ENCODE results near the gene STPG3.

Gene STPG3

DNA sequence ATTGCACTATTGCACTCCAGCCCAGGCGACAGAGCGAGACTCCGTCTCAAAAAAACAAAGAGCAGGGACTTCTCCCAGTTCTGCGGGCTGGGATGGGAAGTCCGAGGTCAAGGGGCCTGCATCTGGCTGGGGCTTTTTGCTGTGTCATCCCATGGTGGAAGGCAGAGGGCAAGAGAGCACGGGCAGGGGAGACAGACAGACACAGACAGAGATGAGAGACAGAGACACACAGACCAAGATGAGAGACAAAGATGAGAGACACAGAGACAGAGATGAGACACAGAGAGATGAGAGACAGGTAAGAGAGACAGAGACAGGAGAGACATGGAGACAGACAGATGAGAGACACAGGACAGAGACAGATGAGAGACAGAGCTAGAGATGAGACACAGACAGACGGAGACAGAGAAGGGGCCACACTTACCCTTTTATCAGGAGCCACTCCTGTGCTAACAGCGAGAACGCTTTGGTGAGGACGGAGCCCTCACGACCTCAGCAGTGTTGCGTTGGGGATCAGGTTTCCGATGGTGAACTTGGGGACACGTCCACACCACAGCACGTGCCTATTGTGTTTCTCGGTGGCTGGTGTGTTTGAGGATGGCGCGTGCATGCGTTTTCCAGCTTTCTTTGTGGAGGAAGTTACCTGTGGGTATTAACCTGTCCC, 17.6 kb downstream of the STPG3 start:
- no peak for DNase-seq

DNA sequence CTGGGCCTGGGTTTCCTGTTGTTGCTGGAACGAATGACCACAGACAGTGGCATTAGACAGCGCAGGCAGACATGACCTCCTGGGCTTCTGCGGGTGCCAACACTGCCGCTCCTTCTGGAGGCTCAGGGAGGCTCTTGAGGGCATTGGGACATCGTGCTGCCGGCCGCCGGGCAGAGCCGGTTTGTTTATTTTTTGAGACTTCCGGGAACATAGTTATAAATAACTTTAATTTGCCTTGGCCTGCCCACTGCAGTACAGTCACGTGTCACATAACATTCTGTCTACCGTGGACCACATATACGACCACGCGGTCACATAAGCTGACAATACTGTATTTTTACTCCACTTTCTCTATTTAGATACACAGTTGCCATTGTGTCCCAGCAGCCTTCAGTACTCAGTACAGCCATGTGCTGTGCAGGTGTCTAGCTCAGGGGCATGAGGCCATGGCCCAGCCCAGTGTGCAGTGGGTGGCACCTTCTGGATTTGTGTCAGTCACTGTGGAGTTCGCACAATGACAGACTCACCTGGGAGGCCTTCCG, 18.2 kb downstream of the STPG3 start:
- no peak for DNase-seq

DNA sequence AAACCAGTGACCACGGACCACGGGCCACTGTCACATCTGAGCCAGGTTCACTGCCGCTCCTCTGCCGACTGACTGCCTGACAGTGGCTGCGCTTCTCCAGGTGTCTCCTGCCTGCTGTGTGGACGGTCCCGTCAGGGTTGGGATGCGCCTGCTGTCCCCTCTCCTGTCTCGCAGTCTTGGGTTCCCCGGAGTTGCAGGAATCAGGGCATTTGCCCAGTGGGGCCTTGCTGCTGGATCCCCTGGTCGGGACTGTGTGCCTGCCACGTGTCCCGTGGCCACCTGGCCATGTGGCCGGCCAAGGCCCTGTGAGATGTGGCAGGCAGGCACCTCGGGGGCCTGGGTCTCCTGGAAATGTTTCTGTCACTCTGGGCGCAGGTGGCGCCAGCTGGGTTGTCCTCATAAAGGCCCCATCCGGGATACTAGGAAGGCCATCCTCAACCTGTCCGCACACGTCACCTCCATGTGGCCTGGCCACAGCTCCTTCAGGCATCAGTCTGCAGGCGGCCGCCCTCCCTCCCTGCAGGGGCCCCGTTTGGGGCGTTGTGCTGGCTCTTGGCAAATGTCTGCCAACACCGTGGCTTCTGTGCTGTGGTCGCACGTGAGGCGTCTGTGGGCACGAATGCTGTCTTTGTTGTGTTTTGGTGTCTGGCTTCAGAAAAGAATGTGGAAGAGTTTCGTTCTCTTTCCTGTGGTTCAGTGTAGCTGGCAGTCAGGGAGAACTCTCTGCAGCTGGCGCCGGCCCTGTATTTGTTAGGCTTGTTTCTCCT, 20.0 kb downstream of the STPG3 start:
- no peak for DNase-seq

DNA sequence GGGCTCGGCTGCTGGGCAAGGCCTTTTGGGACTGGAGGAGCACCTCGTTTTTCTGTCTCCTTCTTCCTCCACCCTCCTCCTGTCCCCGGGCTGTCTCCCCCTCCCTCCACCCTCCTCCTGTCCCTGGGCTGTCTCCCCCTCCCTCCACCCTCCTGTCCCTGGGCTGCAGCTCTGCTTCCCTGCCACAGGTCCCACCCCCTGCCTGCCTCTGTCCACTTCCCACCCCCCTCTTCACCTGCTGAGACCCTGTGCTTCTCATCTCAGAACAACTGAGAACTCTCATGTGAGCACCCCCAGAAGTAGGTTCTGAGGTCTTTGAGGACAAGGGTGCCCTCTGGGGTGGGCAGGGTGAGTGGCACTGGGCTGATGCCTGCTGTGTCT, 20.6 kb downstream of the STPG3 start:
- no peak for DNase-seq

DNA sequence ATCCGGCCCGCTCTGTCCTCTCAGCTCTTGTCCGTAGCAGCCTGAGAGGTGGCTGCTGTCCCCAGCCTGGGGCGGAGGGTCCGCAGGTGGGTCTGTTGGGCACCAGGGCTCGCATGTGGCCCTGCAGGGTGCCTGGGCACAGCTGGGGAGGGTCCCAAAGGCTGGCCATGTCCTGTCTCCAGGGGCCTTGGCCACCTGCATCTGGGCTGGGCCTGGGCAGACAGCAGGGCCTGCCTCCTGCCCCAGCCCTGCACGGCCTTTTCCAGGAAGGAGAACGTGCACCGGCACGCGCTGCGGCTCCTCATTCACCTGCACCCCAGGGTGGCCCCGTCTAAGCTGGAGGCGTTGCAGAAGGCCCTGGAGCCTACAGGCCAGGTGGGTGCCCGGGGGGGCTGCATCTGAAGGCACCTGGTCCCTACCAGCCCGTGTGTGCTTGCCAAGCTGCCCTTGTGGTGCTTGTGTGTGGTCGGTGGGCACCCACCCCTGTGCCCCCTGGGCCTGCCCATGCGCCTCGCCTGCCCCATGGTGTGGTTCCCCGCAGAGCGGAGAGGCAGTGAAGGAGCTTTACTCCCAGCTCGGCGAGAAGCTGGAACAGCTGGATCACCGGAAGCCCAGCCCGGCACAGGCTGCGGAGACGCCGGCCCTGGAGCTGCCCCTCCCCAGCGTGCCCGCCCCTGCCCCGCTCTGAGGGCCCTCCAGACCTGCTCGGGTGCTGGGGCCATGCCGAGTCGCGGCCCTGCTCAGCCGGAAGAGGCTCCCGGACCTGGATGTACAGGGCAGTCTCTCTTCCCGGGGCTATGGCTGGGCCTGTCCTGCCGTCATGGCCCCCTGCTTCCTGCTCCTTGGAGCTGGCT, 21.4 kb downstream of the STPG3 start:
- DNase-seq: no peak

- no peak for DNase-seq
Measured at GRCh38 chr9:137273095-137273490, 22.0 kb downstream of the STPG3 start.

DNA sequence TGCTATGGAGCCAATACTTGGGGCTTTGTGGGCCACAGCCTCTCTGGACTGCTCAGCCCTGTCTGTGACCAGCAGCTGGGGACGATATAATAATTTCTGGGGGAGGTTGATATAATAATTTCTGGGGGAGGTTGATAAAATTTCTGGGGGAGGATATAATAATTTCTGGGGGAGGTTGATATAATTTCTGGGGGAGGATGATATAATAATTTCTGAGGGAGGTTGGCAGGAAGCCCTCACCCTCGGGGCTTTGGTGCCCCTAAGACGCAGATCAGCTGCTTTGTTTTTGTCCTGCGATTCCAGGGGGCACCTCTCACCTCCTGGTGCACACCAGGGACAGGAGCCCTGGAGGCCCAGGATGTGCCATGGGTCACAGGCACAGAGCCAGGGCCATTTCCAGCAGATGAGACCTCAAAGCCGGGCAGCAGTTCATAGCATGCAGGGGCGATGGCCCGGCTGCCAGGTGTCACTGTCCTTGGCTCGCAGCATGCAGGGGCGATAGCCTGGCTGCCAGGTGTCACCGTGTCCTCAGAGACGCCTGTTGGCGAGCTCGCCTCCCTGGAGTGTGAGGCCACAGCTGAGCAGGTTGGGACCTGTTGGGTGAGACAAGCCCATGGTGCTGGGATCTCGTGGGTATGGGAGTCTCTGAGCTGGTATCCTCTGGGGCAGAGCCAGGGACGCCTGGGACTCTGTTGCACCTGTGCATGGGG, 22.7 kb downstream of the STPG3 start:
- no peak for DNase-seq

DNA sequence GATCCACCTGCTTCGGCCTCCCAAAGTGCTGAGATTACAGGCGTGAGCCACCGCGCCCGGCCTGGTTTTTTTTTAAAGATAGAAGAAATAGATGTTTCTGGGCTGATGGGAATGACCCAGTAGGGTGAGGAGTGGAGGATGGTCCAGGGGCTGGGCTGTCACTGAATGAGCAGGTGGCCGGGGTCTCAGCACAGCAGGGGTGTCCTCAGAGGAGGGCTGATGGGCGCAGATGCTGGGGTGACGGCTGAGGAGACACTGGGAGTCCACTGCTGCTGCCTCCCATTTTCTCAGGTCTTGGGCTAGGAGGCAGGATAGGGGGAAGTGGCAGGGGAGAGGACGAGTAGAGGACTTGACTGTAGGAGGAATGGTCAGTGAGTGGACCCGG, 24.1 kb downstream of the STPG3 start:
- no peak for DNase-seq

DNA sequence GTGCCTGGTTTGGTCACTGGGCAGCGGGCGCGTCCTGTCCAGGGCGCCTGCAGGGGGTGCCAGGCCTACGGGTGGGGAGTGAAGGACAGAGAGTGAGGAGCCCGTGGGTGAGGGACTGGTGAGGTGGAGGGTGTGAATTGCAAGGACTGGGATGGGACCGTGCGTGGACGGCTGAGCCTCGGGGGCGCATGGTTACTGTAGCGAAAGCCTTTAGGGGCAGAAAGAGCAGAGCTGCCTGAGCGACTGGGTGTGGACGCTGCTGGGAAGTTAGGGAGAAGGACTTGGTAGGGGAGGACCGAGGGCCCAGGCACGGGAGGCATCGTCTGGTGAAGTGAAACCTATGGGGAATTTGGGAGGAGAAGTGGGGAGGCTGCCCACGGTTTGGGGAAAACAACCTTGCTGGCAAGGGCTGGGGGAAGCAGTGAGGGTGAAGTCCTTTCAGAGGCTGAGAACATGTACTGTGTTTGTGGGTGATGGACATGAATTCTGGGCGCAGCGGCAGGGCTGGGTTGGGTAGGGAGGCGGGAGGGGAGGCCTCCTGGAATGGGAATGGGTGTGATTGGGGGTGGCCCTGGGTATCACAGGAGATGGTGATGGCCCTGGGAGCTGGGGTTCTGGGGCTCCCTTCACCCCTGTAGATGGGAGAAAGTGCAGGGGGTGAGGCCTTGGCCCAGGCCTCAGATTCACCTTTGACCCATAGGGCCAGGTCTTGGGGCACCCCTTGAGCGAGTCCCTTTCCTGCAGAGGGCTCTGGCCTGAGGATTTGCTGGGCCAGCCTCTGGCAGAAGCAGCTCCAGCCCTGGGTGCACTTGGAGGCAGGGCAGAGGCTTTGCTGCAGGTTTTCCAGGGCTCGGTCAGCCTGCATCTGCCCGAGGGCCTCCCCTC, 24.7 kb downstream of the STPG3 start:
- no peak for DNase-seq

DNA sequence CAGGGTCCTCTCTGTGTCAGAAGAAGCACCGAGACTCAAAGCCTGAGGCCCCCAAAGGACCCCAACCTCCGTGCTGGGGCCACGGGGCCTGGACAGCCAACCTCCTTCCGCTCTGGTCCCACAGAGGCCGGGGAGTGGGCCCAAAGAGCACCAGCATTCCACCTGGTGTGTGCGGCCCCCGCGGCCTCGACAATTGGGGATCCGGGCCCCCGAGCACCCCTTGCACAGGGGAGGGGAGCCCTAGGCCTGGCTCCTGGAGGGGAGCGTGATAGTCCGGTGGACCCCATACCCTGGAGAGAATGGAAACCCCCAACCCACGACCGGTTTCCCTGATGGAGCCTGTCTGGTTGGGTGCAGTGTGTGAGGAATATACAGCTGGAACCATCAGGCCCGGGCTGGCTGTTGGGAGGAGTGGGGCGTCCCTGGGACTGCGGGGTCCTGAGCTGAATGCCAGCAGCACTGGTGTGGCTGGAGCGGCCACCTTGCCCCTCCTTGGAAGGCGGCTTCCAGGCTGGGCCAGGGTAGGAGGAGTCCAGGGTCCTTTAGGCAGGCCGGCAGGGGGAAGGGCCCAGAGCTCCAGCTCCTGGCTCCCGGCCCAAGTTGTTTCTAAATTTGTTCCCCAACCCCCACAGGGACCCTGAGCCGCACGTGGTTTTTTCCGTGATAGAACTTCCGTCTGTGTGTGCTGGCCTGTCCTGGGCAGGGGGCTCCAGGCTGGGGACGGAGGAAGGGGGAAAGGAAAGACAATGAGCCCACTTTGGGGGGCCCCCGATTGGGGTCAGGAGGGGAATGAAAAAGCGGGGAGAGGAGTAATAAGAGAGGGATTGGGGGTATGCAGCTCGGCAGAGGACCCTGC, 25.6 kb downstream of the STPG3 start:
- DNase-seq: no peak

DNA sequence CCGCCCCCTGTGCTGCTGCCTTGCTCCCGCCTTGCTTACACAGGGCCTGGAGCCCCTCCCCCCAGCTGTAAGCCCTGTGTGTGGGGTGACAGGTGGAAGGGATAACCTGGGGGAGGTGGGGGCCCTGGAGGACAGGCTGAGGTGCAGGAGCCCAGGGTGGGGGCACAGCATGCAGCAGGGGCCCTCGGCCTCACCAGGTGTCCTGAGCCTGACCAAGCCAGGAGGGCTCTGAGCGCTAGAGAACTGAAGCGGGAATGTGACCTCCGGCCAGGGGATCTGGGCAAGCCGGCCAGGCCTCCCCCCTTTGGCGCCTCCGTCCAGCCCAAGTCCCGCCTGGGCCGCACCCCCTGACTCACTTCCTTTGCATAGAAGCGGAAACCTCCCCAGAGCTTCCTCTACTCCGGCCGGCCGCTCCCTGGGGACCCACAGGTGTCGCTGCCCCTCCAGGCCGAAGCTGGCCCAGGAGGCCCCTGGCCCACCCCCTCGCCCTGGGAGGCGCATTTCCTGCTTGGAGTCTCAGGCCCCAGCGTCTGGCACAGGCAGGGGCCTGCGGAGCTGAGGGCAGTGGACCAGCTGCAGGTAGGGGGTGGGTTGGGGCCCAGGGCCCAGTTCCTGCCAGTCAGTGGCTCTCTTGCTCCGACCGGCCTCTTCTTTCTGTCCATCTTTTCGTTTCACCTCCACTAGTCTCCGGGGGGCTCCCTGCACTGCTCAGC, 26.4 kb downstream of the STPG3 start, which contains the start of gene TOR4A:
TSS of gene TOR4A (plus strand) at position 398 of the 713 bp plus-strand sequence. CDS start 964 bp downstream, outside the sequence.
- no peak for DNase-seq

- no peak for DNase-seq
Measured at GRCh38 chr9:137278061-137278701, 27.1 kb downstream of the STPG3 start.

DNA sequence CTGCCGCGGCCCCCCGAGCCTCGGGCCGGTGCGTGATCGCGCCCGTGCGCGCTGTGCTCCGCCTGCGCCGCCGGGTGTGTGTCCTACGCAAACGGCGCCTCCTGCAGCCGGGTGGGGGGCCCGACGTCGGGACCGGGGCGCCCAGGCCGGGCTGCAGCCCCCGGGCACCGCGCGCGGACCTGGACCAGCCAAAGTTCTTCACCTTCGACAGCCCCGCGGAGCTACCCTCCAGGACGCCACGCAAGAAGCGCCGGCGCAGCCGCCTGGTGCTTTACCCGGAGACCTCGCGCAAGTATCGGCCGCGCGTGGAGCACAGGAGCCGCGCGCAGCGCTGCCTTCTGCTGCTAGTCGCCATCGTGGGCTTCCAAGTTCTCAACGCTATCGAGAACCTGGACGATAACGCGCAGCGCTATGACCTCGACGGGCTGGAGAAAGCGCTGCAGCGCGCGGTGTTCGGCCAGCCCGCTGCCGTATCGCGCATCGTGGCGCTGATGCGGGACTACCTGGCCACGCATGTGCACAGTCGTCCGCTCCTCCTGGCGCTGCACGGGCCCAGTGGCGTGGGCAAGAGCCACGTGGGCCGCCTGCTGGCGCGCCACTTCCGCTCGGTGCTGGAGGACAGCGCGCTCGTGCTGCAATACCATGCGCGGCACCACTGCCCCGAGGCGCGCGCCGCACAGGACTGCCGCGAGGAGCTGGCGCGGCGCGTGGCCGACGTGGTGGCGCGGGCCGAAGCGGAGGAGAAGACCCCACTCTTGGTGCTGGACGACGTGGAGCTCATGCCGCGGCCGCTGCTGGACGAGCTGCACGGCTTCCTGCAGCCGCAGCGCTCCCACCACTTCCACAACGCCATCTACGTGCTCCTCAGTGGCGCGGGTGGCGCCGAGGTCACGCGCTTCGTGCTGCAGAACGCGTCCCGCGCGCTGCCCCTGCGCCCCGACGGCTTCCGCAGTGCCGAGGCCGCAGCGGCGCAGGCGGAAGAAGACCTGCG, 27.9 kb downstream of the STPG3 start:
- no peak for DNase-seq

DNA sequence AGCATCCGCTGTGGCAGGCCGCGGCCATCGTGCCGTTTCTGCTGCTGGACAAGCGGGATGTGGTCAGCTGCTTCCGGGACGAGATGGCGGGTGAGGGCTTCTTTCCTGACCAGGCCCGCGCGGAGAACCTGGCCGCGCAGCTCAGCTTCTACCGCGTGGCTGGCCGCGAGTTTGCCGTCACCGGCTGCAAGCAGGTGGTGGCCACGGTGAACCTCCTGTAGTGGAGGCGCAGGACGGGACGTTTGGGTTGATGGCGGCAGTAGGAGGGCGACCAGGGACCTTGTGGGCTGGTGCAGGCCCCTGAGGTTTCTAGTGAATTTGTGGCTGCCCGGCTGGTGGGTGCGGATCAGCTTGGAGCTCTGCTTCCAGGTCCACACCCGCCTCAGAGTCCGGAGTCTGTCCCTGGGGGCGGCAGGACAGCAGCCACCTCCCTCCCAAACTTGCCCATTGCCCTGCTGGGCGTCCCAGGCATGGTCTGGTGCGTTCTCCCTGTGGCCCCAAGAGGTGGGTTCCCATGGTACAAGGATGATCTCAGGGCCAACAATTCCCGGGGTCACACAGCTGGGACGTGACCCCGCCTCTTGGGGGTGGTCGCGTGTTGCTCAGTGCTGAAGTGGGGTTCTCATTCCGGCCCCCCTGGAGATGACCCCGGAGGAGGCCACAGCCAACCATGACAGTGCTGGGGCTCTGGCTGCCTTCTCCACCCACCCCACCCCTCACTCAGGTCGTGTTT, 28.8 kb downstream of the STPG3 start:
- no peak for DNase-seq

GRCh38 chr9:137280474-137281344, 29.6 kb downstream of the STPG3 start:
- no peak for DNase-seq

All from NCI-H1092 (cell line).